GM19238 (cell line): ENCODE results near the gene PTPRN2.
"Not testable (repeated sequence)": the region's sequence is repeated elsewhere in the genome, so short reads cannot be mapped to it uniquely, and the experiment has no call there.

Experiments used
- DNase-seq: peaks from one replicate; pipeline ENCODE4 v3.0.0; 2011; ENCODE audit warnings: low spot score; ENCODE audit not compliant: insufficient read length

The PTPRN2 gene

DNA sequence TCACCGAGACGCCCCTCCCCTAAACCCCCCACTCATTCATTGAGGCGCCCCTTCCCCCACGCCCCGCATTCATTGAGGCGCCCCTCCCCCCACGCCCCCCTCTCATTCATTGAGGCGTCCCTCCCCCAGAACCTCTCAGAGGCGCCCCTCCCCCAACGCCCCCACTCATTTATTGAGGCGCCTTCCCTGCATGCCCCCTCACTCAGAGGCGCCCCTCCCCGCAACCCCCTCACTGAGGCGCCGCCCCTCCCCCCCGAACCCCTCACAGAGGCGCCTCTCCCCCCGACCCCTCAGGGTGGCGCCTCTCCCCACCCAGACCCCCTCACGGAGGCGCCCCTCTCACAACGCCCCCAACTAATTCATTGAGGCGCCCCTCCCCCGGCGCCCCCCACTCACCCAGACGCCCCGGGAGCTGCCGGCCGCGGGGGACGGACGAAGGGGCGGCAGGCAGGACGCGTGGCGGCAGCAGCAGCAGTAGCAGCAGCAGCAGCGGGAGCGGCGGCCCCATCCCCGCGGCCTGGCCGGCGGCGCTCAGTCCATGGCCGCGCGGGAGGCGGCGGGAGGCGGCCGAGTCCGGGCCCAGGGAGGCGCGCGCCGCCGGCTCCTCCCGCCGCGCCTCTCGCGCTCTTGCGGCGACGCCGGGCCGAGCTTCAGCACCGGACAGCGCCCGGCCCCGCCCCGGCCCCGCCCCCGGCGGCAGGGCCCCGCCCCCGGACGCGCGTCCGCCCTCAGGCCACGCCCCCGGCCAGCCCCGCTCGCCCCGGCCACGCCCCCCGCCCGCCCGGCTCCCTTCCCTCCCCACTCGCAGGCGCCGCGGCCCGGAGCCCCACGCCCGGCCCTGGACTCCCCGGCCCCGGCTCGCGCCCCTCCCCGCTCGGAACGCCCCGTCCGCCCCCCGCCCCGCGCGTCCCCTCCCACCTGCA is at the start of gene PTPRN2:
Gene PTPRN2, minus strand, starts transcription at position 662 of the 923 bp plus-strand sequence.
- peak; percentile 61 for DNase-seq

DNA sequence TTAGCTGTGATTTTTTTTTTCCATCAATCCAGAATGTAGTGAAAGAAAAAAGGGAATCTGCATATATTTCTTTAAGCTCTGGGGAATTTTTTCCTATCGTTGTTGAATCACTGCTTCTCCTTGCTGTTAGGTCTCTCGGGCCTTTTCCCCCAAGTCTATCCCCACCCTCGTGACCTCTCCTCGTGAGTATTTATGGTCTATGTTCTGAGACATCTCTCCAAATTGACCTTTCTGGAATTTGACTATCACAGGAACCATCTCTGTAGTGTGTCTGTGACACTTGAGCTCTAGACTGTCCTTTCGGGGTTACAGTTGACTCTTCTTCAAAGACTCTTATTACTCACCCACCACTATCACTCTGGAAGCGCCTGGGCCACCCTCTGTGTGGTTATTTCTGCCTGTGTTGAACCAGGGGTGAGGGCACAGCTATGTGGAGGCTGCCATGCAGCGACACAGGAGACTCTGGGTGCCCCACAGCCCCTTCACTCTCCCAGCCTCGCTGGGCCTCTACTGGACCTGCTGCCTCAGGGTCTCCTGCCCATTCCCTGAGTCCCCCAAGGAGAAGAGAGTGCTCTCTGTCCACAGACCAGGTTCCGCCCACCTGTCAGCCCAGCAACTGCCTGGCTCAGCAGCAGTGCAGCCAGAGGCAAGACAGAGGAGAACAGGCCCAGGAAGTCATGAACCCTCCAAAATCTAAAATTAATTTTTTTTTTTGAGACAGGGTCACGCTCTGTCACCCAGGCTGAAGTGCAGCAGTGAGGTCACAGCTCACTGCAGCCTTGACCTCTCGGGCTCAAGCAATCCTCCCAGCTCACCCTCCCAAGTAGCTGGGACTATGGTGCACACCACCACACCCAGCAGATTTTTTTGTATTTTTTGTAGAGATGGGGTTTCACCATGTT is 45.7 kb upstream of the PTPRN2 start:
- no peak for DNase-seq

DNA sequence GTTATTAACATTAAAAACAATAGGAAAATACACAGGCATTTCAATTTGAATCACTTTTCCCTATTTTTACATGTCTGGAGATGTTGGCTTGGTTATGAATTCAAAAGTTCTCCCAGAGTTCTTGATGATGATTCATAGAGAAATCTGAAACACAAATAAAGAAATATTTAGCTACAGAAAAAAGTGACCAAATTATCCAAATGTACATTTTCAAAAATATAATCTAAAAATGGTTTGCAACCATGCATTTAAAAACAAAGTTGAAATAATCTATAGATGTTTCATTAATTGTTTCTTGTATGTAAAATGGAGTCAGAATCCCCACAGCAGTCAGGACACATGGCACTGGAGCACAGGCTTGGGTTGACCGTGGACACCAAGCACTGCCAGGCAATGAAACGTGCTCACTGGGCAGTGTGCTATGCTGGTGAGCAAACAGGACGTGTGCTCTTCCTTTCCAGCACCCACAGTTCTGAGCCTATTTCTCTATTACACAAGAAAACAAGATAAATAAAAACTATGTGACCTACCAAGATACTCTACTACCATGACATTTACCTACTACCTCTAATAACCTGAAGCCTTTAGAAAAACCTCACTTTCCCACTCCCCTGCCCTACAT is 44.1 kb upstream of the PTPRN2 start:
- DNase-seq = no peak

DNA sequence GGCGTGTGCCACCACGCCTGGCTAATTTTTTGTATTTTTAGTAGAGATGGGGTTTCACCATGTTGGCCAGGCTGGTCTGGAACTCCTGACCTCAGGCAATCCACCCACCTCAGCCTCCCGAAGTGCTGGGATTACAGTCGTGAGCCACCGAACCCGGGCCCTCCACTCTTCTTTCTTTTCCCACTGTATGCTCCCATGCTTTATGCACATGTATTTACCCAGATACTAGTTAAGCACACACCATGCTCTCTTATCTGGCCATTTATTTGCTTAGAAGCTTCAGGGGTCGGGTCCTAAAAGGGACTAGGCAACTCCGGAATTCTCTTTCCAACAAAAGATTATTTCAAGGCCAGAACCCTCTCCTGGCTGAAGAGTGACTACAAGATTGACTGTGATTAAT is 38.7 kb upstream of the PTPRN2 start:
- DNase-seq = not testable (repeated sequence)

DNA sequence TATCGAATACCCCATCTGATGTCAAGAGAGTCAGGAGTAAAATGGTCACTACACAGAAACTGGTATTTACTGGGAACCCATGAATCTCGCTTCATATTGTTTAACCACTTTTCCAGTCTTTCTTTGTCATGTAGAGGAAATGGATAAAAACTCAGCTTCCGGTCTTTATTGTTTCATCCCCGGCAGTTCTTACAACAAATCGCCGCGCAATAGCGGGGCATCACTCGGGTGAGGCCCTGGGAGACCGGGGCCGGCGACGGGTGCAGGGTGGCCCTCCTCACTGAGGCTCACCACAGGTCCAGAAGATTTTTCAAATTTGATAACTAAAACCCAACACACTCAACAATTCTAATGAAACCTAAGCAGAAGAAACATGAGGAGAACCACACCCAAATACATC is 35.6 kb upstream of the PTPRN2 start:
- DNase-seq = no peak

DNA sequence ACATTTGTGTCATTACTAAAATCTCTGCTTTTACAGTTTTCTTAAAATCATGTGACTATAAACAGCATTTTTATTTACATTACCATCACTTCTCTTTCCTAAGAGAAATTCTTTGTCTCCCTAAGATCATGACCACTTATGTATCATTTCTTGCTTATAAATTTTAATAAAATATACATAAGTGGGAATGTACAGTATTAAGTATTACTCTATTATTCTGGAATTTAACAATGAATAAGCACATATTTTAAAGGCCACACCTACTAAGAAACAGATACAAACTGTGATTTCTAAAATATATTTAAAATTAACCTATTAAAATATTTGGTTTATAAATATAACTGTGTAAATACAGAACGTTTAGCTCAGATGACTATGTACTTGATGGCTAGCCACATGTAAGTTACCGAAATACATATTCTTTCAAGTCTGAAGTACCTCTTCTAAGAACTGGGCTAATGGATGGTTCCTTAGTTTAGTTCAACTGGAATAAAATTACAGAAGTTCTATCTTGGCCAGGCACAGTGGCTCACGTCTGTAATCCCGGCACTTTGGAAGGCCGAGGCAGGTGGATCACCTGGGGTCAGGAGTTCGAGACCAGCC is 33.3 kb upstream of the PTPRN2 start:
- DNase-seq = no peak

DNA sequence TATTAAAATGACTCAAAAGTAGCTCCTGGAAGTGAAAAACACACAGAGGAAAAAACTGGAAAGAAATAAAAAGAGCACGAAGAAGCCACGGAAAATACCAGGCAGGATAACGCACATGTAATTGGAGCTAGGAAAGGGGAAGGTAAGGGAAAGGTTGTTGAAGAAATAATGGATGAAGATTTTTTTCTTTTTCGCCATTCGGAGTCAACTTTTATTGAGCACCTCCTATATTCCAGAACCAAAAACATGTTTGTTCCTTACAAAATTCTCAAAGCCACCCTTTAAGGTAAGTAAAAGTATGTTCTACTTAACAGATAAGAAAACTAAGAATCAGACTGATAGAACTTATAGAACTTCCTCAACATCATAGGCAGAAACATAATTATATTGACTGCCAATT is 32.8 kb upstream of the PTPRN2 start:
- no peak for DNase-seq

DNA sequence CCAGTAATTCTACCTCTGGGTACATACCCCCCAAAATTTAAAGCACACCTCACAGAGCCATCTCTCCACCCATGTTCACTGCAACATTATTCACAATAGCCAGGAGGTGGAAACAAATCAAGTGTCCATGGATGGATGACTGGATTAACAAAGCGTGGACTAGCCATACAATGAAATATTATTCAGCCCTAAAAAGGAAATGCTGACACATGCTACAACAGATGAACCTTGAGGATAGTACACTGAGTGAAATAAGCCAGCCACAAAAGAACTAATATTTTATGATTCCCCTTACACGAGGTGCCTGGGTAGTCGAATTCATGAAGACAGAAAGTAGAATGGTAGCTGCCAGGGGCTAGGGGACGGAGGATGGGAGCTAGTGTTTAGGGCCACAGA is 31.1 kb upstream of the PTPRN2 start:
- no peak for DNase-seq

DNA sequence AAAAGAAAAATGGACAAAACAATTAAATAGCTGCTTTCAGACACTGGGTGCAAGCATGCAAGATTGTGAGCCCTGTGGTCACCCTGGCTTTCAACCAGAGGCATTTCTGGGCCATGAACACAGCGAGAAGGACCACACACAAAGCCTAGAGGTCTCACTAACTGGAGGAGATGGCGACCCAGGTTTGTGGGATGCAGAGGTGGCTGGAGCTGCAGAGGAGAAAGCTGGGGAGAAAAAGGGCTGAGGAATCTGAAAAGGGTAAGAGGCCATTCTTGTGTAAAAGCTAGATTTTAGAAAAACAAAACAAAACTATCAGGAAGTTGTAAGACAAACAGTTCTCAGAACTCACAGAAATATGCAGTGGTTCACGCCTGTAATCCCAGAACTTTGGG is 30.1 kb upstream of the PTPRN2 start:
- no peak for DNase-seq

DNA sequence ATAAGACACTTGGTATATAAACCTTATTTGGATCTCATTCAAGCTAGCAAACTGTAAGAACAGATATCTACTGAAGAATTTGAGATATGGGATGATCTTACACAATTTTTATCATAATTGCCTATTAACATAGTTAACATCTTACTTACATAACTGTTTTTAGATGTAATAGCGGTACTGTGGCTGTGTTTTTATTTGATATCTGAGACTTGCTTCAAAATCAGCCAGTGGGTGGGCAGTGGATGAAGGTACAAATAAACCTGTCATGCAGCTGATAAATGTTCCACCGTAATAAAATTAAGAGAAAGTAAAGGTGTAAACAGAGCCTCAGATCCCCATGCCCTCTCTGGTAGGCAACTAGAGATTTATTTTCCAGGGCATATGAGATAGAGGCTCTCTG is 28.4 kb upstream of the PTPRN2 start:
- no peak for DNase-seq

DNA sequence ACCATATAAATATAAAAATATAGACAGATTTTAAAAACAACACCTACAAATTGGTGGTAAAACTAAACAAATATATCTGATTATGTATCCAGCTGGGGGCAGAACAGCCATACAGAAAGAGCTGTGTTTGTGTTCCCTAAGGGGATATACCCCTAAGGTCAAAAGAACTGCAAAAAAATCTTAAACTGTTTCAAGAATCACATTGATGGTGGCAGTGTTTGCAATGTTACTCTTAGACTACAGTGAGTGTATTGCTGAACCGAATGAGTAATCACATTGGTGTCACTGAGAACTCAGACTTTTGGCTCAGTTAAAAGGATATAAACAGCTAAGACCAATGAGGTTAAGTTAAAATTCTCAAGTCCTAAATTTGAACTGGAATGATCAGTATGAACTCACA is 27.1 kb upstream of the PTPRN2 start:
- no peak for DNase-seq

DNA sequence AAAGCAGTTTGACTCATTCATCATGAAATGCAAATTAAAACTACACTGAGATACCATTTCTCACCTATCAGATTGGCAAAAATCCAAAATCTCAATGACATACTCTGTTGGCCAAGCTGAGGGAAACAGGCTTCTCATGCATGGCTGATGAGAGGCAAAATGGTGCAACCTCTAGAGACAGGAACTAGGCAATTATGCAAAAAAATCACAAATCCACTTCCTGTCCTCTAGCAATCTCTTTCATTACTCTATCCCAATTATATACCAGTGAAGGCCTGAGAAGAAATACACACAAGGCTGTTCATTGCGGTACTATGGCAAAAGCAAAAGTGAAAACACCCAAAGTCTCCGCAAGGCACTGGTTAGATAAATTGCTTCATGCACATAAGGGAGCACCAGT is 25.9 kb upstream of the PTPRN2 start:
- no peak for DNase-seq

DNA sequence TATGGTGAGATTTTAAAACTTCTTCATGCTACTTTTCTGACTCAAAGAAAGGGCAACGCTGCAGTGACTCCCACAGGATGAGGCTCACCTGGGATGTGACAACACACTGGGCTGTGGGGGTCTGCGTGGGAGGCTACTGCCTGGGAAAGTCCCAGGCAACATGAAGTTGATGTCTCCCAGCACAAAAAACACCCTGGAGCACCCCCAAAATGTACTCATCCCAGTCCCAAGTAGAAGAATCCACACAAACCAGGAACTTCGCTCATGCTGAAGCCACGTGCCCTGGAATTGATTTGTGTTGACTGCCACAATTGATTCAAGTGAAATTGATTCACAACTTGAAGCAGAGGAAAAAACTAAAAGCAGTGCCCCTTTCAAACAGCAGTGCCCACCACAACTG is 24.9 kb upstream of the PTPRN2 start:
- no peak for DNase-seq

DNA sequence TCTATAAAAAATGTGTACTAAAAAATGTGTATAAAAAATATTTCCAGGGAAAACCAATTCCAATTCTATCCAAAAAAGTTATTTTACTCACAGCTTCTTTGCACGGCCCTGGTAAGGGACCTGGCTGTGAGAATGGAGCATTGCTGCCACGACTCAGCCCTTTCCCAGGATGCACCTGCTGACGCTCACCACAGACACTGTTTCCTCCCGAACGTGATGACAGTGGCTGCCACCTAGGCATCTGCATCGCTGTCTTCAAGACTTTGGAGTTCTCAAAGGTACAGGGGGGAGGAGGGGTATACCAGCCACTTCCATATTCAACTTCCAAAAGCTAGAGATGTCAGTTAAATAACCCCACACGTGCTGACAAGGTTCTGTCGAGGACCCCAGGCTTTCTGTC is 23.9 kb upstream of the PTPRN2 start:
- no peak for DNase-seq

DNA sequence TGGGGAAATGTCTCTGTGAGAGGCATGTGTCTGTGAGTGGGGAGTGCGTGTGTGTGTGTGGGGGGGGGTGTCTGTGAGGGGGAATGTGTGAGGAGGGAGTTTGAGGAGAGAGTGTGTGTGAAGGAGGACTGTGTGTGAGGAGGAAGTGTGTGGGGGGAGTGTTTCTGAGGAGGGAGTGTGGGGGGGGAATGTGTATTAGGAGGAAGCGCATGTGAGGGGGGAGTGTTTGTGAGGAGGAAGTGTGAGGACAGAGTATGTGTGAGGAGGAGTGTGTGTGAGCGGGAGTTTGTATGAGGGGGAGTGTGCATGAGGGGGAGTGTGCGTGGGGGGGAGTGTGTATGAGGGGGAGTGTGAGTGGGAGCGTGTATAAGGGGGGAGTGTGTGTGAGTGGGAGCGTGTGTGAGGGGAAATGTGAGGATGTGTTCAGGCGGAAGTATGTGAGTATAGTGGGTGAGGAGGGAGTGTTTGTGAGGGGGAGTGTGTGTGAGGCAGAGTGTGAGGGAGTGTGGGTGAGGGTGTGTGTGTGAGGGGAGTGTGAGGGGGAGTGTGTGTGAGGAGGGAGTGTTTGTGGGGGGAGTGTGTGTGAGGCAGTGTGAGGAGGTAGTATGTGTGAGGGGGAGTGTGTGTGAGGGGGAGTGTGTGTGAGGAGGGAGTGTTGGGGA is 21.8 kb upstream of the PTPRN2 start:
- no peak for DNase-seq

DNA sequence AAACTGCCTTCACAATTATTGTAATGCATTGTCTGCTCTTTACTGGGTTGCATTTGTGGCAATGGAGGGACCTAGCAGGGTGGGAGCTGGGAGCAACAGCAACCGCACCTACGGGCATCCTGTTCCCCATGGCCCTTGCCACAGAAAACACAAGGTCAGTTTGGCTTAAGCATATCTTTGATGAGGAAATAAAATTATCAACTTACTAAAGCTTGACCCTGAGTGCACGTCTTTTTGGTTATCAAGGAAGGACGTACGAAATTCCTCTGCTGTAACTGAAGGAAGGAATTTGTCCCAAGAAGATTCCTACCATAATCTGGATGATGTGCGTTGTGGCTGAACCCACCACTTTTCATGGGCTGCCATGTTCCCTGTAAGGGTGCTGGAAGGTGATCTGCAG is 19.9 kb upstream of the PTPRN2 start:
- no peak for DNase-seq

DNA sequence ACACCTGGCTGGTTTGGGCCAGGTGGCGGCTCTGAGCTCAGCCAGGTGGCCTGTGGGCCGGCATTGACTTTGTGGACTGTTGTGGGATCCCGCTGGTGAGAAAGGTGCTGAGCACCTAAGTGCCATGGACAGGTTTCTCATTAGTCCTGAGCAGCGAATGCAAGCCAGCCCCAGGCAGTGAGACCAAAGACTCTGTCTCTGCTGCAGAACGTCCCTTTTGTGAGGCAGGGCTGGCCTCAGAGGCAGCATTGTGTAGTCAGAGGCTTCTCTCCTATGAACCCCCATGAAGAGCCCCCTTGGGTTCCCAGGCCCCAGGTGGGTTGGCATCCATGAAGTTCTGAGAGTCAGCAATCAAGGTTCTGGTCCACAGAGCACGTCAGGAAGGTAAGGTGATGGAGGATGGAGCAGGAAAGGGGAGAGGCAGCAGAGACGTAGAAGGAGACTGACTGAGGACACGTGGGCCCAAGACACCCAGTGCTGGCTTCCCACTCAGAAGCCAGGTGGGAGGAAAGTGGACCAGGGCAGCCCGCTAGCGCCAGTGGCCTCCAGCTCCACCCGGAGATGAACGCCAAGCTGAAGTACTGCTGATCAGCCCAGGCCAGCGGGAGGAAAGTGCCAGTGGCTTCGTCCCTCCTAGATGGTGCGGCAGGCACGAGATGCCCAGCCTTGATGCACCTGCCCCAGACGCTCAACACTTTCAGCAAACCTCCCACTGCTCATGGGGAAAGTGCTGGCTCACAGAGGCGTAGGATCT is 19.2 kb upstream of the PTPRN2 start:
- no peak for DNase-seq

DNA sequence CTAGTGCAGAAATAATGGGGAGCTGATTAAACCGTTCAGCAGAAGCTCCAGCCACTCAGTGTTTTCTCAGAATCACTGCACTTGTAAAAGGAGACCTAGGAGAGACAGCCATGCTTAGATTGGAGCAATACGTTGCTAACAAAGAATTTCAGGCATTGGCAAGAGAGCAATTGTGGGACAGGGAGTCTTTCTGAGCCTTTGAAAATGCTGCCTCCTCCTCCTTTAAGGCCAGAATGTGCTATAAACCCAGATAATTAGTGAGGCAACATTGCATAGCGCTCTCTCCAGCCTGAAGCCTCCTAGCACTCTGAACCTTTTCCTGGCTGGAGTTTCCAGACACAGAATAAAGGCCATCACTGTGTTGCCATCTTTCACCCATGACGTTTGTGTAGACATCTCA is 18.5 kb upstream of the PTPRN2 start:
- DNase-seq = no peak

DNA sequence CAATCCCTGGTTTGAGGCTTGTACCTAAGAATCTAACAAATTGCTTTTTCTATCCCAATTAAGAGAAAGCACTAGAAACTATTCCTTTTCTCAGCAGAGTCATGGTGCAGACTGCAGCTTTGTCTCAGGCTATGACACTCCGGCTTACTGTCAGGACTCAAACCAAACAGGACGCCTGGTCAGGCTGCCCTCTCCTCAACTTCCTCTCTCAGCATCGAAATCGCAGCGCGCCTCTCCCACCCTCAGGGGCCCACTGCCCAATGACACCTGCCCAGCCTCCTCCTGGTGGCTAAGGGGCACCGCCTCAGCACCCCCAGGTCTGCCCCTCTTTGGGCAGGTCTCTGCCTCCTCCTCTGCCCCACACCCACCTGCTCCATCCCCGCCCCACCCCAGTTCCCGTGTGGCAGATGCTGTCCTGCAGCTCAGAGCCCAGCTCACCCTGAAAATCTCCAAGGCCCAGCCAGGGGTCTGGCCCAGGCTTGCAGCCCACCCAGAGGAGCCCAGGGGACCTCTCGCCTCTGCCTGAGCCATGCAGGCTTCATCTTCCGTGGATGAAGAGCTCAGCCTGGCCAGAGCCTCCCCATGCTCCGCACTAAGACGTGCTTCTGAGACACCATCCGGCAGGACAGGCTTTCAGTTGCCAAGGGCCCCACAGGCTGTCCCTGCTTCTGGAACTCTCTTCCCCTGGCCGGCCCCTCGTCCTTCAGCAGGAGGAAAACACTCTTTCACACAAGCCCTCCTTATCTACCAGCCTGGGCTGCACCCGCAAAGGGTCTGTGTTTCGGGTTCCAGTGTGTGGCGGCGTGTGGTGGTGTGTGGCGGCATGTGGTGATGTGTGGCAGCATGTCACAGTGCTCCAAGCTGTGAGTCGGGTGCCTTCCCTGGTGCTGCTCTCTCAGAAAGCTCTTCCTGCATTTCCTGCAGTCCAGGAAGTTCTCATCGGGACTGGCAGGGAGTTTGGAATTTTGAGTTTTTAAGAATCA is 16.4 kb upstream of the PTPRN2 start:
- no peak for DNase-seq
